ENCODE measurements around the gene CMYA5. TPM values are rescaled to one million over a fixed set of nuclear protein-coding genes. Genes with fewer than 3 reads are reported as not detected.

CMYA5 gene
- total and polyA plus RNA-seq, 8 donors, result 0.68 to 14.7 (median 8.9) TPM

DNA sequence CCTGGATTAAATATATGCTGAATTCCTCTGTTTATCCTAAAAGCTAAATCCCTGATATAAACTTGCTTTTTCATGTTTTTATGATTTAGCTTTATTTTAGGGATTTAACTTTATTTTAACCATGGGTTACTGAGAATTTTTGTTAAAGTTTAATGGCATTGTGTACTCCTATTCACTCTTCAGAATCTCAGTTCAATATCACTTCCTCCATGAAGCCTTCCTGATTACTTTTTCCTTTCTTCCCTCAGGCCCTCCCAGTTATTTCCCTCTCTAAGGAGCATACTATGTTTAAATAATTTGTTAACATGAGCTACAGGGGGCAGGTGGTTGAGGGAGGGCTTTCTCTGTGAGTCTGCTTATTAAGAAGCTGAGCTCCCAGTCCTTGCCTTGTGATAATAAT, 151.5 kb downstream of the CMYA5 start:
- no peak for ATAC-seq
- H3K27ac ChIP-seq, result no peak overlapping the region
- H3K9me3 ChIP-seq, result no peaks in the 10 kb centered on the region
- no peaks in the 10 kb centered on the region for H3K4me1 ChIP-seq
- TF ChIP-seq, protein P1, sequence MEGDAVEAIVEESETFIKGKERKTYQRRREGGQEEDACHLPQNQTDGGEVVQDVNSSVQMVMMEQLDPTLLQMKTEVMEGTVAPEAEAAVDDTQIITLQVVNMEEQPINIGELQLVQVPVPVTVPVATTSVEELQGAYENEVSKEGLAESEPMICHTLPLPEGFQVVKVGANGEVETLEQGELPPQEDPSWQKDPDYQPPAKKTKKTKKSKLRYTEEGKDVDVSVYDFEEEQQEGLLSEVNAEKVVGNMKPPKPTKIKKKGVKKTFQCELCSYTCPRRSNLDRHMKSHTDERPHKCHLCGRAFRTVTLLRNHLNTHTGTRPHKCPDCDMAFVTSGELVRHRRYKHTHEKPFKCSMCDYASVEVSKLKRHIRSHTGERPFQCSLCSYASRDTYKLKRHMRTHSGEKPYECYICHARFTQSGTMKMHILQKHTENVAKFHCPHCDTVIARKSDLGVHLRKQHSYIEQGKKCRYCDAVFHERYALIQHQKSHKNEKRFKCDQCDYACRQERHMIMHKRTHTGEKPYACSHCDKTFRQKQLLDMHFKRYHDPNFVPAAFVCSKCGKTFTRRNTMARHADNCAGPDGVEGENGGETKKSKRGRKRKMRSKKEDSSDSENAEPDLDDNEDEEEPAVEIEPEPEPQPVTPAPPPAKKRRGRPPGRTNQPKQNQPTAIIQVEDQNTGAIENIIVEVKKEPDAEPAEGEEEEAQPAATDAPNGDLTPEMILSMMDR (IDR thresholded peaks at IDR 0.05), result no peak
- intact Hi-C loops (cut with DNase I), result no loop called here
- H3K27me3 ChIP-seq, result no peaks in the 10 kb centered on the region
- H3K4me3 ChIP-seq, result no peak overlapping the region
- no peak for DNase-seq
- H3K36me3 ChIP-seq, result no peaks in the 10 kb centered on the region

DNA sequence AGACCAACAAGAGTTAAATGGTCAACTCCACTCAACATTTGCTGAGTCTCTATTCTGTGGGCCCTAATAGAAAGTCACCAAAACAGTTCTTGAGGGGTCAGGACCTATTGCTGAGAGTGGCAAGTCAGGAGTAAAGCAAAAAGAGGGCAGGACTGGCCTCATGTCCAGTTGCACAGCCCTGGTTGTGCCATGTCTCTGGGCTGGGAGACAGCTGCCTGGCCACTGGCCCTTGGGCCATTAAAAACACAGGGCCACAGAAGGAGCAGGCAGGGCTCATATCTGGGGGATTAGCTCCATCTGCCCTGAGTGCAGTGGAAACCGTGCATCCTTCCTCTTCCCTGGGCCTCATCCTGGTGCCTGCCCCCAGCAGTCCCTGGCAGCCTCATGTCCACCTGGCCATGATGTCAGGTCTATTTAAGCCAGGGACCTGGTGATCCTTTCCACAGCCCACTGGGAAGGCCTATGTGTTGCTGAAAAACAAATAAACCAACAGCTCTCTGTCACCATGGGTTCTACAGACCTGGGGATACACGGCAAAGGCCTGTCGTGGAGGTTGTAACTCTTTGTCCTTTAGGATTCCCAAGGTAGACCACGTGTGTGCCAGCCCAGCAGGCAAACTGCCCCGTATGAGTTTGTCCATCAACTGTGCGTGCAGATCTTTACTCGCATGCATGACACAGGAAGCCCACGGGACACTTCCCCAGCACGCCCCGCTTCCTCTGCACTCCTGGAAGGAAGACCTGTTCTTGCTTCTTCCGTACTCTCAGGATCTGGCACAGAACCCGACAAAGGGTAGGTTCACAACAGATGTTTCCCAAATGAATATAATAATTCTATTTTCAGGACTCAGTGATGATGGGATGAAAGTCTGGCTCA, 152.6 kb downstream of the CMYA5 start:
- DNase-seq (no peak), ATAC-seq (no peak)
- H3K9me3 ChIP-seq, result no peaks in the 10 kb centered on the region
- no peaks in the 10 kb centered on the region for H3K27me3 ChIP-seq
- no peak overlapping the region for H3K4me3 ChIP-seq
- TF ChIP-seq, protein P1 (IDR thresholded peaks at IDR 0.05), result no peak
- no peaks in the 10 kb centered on the region for H3K36me3 ChIP-seq
- intact Hi-C loops (cut with DNase I), result no loop called here
- no peaks in the 10 kb centered on the region for H3K4me1 ChIP-seq
- no peak overlapping the region for H3K27ac ChIP-seq

DNA sequence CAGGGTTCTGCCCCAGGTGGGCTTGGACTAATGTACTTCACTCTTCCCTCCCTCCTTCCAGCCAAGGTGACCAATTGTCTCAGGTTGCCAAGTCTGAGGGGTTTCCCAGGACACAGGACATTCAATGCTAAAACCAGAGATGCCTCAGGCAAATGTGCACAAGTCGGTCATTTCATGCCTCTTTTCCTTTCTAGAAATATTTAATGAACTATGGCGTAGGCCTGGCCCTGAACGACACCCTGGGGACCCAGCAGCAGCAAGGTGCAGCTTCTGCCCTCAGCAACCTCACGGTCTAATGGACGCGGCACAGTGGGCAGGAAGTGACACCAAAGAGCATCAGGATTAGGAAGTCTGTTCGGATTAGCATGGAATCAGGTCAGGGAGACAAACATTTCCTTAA, 153.4 kb downstream of the CMYA5 start:
- no peak for DNase-seq
- TF ChIP-seq, protein P1 (IDR thresholded peaks at IDR 0.05), result no peak
- intact Hi-C loops (cut with DNase I), result no loop called here
- Histone ChIP-seq H3K9me3 (no peaks in the 10 kb centered on the region), H3K4me1 (no peaks in the 10 kb centered on the region), H3K4me3 (no peak overlapping the region), H3K36me3 (no peaks in the 10 kb centered on the region), H3K27me3 (no peaks in the 10 kb centered on the region), H3K27ac (no peak overlapping the region)
- ATAC-seq, result no peak

DNA sequence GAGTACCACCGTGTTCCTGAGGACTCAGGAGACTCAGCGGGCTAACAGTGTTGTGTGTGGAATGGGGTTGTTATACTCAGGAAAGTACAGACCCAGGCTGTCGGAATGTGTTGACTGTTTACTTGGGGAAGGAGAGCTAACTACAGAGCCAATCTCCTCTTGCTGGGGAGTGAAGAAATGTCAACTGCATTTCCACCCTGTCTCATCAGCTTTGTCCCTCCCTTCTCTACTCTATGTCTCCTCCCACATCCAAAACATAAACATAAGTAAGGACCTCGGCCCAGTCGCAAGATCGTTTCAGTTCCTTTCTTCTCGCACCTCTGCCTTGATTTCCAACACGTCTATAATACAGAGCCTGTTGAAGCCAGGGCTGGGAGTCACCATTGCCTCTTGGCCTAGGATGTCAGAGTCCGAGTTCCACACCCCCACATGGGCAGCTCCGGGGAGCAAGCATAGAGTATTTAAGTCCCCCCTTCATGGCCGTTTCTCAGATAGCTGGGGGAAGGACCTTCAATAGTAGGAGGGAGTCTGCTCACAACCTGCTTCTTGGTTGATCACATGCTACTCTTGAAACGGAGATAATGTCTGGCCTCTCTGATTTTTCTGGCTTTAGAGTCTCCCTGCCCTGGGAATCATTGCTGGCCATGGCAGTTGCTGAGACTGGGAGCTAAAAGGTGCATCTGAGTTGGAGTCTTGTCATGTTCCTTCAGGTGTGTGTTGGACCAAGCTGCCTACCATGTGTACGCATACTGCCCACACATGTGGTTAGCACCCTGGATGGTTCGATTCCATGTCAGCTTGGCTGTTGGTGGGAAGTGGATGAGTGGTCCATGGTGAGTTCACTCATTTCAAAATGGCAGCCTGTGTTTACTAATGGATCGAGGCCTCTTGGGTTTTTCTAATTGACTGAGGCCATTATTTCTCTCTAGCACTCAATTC, 154.1 kb downstream of the CMYA5 start:
- no peaks in the 10 kb centered on the region for H3K27me3 ChIP-seq
- no peak overlapping the region for H3K27ac ChIP-seq
- H3K9me3 ChIP-seq, result no peaks in the 10 kb centered on the region
- DNase-seq (no peak), ATAC-seq (no peak)
- H3K4me1 ChIP-seq, result no peaks in the 10 kb centered on the region
- H3K4me3 ChIP-seq, result no peak overlapping the region
- no peaks in the 10 kb centered on the region for H3K36me3 ChIP-seq
- intact Hi-C loops (cut with DNase I), result no loop called here
- TF ChIP-seq, protein P1 (IDR thresholded peaks at IDR 0.05), result no peak

DNA sequence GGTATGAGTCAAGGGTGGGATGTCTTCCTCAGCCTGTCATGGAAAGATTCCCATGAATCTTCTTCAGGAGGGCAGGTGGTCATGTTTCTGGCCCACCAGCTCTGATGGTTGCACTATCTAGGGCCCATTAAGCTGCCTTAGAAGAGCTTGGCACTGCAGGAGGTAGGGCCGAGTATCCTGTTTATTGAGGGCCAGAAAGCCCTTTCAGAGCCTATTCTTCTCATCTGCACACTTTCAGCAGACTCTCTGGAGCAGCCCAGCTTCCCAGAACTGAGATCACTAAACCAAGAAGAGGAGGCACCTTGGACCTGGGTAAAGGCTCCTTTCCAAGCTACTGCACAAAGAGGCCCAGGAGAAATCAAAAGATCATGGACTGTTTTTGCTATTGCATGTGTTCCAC, 154.9 kb downstream of the CMYA5 start:
- no peaks in the 10 kb centered on the region for H3K36me3 ChIP-seq
- DNase-seq, result no peak
- no peak overlapping the region for H3K4me3 ChIP-seq
- no peak for ATAC-seq
- TF ChIP-seq, protein P1 (IDR thresholded peaks at IDR 0.05), result no peak
- no peaks in the 10 kb centered on the region for H3K4me1 ChIP-seq
- no peak overlapping the region for H3K27ac ChIP-seq
- H3K27me3 ChIP-seq, result no peaks in the 10 kb centered on the region
- intact Hi-C loops (cut with DNase I), result no loop called here
- no peaks in the 10 kb centered on the region for H3K9me3 ChIP-seq

Data from left lung (tissue), 10 donors.